GM18907 (cell line): ENCODE data around the gene PLOD1.

Experiments used
- ATAC-seq: cut with Tn5 transposase; IDR thresholded peaks from one replicate; pipeline ENCODE4 v1.9.1; 2021; ENCODE audit warnings: mild to moderate bottlenecking, moderate library complexity; ENCODE audit not compliant: unreplicated experiment

PLOD1 gene

DNA sequence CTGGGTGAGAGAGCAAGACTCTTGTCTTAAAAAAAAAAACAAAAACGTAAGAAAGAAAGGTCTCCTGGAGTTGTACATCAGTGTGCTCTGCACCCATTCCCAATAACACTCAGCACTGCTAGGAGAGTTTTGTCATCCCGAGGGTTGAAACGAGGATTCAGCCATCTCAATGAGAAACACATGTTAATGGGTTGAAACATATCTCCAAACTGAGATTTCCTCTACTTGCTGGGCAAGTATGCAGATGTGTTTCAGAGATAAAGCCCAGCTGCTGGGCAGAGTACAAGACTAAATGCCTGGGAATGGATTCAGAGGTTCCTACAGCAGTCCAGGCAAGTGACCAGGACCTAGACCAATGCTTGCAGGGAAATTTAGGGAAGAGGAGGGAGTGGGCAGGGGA lies 43.1 kb downstream of the PLOD1 start:
- ATAC-seq, result no peak

DNA sequence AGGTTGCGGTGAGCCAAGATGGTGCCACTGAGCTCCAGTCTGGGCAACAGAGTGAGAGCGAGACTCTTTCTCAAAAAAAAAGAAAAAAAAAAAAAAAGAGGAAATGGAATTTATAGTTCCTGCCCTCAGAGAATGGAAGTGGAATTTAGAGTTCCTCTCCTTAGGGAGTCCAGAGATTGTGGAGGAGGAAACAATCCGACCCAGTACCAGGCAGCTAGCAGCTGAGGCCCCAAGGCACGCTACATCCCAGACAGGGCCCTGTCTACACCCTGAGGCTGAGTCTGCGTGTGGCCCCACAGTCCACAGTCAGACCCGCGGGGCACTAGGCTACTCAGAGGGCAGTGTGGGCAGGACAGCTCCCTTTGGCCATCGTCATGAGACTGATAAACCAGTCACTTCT lies 43.8 kb downstream of the PLOD1 start:
- ATAC-seq, result no peak

DNA sequence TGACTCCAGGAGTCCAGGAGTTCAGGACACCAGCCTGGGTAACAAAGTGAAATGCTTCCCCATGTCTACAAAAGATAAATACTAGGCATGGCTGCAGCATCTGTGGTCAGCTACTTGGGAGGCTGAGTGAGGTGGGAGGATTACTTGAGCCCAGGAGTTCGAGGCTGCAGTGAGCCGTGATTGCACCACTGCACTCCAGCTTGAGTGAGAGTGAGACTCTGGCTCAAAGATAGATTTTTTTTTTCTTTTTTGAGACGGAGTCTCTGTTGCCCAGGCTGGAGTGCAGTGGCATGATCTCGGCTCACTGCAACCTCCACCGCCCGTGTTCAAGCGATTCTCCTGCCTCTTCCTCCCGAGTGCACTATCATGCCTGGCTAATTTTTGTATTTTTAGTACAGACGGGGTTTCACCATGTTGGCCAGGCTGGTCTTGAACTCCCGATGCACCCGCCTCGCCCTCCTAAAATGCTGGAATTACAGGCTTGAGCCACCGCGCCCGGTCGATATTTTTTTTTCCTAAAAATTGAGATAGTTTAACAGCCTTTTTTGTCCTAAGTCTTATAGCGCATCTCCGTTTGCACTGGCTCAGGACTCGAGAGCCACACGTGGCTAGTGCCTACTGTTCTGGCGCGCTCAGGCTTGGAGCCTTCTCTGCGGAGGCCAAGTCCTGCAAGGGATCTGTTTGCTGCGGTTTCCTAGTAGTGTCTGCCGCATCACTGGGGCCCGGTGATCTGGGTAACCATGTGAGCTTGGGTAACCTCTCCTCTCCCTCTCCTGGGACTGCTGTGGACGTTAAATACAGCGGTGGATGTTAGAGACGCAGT lies 44.7 kb downstream of the PLOD1 start:
- ATAC-seq, result no peak

DNA sequence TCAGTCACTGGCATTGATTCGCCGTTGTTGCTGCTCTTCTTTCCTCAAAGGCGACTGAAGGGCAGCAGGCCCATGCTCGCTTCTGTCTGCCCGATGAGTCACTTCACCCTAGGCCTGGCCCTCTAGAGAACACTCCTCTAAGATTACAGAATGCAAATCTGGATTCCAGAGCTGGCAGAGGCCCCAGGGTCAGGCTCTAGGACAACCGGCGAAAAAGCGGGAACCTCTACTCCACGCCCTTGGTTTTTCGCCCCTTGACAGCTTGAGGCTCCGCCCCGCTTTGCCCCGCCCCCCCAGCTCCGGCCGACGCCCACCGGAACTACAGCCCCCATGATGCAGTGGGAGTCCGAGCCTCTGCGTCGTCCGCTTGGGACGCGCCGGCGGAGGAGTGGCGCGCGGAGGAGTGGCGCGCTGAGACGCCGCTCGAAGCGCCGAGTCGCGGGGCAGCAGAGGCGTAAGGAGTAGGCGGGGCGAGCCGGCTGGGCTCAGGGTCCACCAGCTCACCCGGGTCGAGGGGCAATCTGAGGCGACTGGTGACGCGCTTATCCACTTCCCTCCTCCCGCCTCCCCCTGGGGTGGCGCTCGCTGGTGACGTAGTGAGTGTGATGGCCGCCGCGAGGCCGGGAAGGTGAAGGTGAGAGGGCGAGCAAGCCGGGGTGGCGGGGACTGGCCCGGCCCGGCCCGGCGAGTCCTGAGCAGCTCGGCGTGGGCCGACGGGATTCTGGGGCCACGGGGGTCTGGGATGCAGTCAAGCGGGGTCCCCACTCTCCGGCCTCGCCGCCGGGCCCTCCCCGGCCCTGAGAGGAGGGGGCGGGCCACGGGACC lies 45.5 kb downstream of the PLOD1 start, which contains the start of gene MFN2:
MFN2 (plus strand) TSS at position 594 of the 825 bp plus-strand sequence. CDS start 8,725 bp downstream, outside the sequence.
- ATAC-seq, result peak; percentile 87

DNA sequence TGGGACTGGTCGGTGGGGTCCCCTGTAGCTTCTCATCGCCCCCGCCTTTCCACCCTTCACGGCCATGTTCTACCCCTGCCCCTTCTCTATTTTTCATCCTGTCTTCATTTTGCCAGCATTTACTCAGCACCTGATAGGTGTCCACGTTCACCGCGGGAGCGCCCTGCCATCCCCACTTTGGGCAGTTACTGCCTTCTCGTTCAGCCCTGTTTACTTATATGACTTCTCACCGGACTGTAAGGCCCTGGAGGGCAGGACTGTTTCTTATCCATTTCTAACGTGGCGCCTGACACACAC lies 46.1 kb downstream of the PLOD1 start:
- ATAC-seq, result peak; percentile 4

DNA sequence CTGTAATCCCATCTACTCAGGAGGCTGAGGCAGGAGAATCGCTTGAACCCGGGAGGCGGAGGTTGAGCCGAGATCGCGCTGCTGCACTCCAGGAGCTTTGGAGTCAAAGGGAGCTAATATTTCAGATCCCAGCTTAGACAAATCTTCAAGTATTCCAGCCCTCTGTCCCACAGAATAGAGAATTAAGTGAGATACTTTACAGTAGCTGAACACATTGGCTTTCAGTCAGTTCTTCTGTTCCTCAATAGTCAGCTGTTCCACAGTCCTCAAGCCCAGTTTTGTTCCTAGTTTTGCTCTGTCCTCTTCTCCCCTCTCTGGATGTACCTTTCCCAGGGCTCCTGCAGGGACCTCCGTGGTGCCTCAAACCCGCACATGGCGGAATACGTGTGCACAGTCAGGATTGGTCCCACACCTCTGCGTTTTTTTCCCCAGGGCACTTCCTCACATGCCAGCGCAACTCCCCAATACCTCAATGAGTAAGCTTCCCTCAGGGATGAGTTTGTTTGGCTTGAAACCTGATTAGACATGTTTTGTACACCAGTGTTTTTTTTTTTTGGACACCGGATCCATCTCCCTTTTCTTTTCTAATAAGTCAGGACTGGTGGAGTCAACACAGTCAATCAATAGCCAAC lies 47.0 kb downstream of the PLOD1 start:
- no peak for ATAC-seq

DNA sequence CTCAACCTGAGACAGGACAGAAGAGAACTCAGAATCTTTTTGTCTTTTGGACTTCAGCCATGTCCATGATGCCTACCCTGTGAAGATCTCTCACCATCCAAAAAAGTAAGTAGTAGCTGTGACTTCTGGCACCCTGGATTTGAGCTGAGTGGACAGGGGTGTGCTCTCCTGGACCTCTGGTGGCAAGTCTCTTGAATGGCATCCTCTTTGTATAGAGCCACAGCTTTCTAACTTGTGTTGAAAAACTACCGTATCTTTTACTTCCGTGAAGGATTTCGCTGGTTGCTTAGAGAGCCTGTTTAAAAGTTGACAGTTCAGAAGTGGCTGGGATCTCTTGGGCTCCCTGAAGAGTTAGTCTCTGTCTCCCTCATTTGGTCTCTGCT lies 47.5 kb downstream of the PLOD1 start:
- no peak for ATAC-seq

DNA sequence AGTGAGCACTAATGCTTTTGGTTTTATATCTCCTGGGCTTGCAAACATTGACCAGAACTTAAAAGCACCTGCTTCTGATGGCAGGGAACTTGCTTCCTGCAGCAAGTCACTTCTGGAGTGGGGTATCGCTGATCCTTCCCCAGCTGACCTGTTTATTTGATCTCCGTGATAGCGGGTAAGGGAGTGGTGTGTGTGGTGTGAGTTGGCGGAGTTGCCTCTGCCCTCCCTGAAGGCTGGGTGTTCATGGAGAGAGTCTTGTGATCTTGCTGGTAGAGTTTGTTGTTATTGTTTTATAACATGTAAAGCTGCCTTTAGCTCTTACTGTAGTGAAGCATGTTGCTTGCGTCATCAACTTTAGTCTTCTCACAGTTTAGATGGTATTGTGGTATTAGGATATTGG lies 49.6 kb downstream of the PLOD1 start:
- no peak for ATAC-seq

DNA sequence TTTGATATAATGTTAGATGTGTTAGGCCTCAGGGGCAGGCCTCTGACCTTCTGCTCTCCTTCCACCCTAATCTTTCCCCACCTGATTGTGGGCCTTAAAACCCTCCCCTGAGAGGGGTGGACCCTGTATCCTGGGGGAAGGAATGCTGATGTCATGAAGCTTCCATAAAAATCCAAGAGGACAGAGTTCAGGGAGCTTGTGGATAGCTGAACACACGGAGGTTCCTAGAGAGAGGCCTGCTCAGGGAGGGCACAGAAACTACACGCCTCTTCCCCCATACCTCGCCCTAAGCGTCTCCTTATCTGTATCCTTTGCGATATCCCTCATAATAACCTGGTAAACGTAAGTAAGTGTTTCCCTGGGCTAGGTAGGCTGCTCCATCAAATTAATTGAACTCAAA lies 50.1 kb downstream of the PLOD1 start:
- no peak for ATAC-seq

DNA sequence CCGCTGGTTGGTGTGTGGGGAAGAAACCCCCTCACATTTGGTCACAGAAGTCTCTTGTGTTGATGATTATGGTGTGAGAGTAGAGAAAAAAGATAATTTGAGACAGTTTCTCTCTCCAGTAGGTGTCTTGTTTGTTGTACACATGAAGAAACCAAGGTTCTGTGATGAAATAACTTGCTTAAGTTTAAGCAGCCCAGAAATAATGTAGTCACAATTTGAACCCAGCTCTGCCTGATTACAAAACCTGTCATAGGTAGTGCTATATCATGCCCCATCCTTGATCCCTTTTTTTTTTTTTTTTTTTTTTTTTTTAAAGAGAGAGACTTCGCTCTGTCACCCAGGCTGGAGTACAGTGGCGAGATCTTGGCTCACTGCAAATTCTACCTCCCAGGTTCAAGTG lies 50.7 kb downstream of the PLOD1 start:
- ATAC-seq, result no peak

DNA sequence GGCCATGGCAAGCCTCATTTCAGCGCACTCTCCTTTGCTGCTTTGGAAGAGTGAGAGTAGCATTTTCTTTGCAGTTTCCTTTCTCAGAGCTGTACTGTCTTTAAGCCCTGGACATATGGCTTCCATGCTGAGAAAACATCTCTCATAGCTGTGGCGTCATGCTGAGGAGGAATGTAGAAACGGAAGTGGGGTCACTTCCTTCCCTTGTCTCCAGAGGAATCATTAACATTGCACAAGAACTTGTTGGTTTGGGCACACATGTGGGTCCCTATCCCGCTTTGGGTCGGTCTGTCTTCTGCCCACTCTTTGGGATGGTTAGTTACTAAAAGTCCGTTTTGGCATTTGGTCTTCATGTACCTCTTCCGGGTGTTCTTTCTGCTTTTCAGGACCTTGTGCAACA lies 51.3 kb downstream of the PLOD1 start:
- no peak for ATAC-seq

DNA sequence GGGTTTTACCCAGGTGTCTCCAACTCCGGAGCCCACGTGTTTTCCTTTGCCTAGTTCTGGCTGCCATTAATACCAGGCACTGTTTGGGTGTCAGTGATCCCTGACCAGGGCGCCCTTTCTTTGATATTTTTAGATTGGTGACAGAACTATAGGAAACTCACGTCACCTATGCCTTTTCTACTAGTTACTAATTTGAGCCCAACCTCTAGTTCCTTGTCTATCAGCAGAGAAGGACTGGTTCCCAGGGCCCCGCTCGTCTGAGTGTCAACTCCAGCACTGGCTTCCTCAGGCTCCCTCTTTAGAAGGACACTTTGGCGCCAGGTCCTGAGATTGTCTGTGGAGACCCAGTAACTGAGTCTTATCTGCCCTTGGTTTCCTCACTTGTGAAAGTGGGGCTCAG lies 55.2 kb downstream of the PLOD1 start:
- ATAC-seq, result no peak

DNA sequence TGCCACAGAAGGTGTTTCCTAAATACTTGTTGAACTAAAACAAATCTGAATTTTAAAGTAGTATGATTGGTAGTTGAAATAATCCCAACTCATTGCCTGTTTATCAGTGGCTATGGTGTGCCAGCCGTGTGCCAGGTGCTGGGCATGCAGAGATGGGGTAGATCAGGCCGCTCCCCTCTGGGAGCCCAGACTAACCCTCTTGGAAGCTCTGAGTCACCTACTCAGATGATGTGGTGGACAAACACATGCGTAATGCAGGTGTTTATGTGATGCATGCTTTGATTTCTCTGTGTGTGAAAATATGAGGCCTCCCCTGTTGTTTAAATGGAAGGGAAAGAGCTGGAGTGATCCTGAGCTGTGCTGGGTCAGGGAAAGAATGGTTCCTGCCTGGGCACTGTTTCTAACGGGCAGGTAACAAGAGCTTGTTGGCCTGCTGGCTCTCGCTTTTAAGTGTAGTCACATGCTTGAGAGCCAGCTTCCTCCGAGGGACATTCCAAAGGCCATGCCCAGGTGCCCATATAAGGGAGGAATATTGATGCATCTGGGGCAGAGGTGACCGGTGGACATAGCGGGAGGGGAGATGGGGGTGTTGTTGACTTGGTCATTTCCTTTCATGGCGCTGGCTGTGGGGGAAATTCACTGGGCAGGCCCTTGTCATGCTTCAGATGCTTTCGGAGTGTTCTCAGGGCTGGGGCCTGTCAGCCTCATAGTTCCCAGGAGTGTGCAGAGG lies 56.0 kb downstream of the PLOD1 start:
- ATAC-seq, result no peak

DNA sequence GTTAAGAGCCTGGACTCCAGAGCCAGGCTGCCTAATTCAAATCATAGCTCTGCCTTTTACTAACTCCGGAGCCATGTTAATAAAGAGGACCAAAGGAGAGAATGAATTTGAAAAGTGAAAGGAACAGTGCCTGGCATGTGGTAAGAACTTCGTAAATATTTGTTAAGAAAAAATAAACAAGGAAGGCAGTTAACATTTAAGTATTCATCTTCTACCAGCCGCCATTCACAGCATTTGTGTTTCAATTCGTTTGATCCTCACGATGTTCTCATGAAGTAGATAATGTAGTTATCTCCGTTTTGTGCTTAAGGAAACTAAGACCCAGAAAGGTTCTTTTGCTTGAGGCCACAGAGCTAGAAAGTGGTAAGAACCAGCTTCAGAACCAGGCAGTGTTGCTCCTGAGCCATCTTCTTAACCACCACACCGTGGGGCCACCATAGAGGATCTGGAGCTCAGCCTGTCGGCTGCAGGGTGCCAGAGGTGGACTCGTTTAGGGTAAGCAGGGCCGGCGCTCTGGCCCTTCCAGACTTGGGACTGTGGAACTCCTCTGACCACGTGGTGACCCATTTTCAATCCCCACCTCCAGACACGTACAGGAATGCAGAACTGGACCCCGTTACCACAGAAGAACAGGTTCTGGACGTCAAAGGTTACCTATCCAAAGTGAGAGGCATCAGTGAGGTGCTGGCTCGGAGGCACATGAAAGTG lies 57.6 kb downstream of the PLOD1 start:
- no peak for ATAC-seq

DNA sequence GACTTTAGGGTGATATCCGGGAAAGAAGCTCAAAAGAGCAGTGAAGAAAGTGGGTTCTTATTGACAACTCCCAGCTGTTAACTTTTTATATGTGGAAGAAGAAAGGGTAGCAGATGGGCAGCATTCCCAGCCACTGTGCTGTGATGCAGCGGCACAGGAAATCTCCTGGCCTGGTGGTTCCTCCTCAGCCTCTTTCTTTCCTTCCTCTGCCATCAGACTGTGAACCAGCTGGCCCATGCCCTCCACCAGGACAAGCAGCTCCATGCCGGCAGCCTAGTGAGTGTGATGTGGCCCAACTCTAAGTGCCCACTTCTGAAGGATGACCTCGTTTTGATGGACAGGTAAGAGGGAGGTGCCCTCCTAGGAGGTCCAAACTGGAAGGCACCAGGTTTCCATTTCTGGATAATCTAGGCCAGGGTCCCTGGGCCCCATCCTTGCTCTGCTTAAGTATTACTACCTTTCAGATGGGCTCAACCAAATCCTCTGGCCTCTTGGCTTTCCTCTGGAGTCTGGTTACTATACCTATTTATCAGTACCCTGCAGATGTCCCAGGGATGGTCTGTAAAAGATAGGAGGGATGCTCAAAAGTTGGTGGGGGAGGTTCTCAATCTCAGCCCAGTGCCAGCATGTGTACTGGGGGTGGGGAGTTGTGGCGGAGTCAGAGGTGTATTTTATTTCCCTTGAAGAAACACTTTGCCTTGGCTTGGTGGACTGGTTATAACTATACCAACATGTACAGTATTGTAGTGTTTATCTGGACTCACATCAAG lies 62.7 kb downstream of the PLOD1 start:
- no peak for ATAC-seq

DNA sequence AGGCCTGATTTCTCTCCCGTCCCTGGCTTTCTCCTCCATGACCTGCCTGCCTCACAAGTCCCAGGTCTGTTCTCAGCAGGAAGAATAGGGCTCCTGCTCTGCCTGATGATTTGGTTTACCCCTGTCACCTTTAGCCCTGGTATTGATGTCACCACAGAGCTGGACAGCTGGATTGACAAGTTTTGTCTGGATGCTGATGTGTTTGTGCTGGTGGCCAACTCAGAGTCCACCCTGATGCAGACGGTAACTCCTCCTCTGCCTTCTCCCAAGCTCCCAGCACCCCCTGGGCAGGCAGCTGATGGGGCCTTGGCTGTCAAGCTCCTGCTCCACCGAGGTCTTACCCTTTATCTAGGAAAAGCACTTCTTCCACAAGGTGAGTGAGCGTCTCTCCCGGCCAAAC lies 64.1 kb downstream of the PLOD1 start:
- no peak for ATAC-seq

DNA sequence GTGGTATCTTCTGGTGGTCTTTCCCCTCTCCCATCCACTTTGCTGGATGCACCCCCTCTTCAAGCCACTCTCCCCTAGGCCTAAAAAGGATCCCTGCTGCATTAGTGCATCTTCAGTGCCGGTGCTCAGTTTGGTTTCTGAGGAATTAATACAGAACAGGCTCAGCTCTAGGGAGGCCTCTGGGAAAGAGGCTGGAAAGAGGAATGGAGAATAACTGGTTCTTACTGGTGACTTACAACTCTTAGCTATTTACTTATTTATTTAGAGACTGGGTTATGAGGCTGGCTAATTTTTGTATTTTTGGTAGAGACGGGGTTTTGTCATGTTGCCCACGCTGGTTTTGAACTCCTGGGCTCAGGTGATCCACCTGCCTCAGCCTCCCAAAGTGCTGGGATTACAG lies 64.7 kb downstream of the PLOD1 start:
- no peak for ATAC-seq

DNA sequence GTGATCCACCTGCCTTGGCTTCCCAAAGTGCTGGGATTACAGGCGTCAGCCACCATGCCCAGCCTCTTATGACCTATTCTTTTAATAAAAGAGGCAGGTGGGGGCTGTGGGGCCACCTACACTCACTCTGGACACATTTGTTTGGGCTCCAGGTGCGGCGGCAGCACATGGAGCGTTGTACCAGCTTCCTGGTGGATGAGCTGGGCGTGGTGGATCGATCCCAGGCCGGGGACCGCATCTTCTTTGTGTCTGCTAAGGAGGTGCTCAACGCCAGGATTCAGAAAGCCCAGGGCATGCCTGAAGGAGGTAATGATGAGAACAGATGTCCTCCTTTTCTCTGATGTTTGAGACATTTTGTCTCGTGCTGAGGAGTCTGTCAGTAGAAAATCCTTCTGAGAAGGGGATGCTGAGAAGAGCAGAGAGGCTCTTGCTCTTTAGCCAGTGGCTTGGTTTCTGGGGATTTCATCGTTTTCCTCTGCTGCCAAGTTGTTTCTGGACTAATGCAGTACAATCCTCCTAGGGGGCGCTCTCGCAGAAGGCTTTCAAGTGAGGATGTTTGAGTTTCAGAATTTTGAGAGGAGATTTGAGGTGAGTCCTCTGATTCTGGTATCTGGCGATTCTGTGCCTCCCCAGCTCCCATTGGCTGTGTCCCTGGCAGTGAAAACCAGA lies 66.9 kb downstream of the PLOD1 start:
- ATAC-seq, result no peak

DNA sequence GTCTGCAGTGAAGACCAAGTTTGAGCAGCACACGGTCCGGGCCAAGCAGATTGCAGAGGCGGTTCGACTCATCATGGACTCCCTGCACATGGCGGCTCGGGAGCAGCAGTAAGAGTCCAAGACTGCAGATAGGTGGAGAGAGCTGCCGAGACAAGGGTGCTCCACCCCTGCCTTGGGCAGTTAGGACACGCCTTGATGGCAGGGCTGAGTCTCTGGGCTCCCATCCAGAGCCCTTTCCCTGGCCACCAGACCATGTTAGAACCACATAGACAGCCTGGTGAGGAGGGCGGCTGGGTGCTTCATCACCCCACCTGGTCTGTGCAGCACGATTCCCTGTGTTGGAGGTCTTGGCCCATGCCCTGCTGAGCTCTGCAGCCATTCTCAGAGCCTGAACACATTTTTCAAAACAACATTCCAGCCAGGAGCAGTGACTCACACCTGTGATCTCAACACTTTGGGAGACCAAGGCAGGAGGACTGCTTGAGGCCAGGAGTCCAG lies 67.5 kb downstream of the PLOD1 start:
- no peak for ATAC-seq
